PC-3 (cell line): Measurements from ENCODE around the gene SLC16A11.

Experiments used
- EZH2 ChIP-seq: fragments of 300-600 bp; sonication (generic); IDR thresholded peaks from one replicate; pipeline ENCODE4 v1.6.1; 2017; ENCODE audit warnings: antibody characterized with exemption, mild to moderate bottlenecking, low read length; ENCODE audit not compliant: unreplicated experiment
- EZH2phosphoT487 ChIP-seq: fragments of 300-600 bp; sonication (generic); IDR thresholded peaks from 2 replicates; pipeline ENCODE4 v1.6.1; 2018; ENCODE audit warnings: mild to moderate bottlenecking, antibody characterized with exemption, low read length, borderline replicate concordance
- TF ChIP-seq, protein P1 (sequence below): fragments of 300-600 bp; sonication (generic); conservative IDR thresholded peaks from 2 replicates; pipeline ENCODE4 v1.5.1; 2017; ENCODE audit warnings: antibody characterized with exemption, low read depth, mild to moderate bottlenecking, low read length

DNA sequence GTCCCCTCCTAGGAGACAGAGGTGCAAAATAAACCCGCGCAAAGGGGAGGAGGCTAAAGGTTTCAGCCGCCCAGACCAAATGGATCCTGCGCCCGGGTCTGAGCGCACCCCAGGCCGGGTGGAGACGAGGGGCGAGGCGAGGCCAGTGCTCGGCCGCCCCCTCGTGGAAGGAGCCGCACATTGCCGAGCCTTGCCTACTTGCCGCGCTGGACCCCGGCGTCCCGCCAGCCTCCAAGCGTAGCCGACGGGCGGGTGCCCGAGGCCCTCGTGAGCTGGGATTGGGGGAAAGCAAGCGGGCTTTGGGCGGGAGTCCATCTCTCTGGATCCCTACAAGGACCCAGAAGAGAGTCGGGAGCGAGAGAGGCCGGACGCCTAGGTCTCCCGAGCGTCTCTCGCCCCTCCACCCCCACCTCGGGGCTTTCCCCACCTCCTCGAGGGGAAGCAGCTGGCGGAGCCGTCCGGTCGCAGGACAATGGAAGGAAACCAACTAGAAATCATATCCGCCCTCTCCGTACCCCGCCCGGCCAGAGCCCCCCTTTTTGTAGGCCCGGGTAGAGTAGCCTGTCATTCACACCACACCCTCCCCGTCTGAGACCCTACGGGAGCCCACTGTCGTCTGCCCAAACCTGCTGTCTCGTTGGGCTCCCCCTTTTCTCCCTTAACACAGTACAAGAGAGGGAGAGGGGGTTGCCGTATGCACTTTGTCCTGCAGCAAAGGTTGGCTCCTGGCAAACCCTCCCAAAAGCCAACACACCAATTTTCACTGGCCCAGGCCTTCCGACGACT, 21.7 kb downstream of the SLC16A11 start:
- TF ChIP-seq, protein P1, sequence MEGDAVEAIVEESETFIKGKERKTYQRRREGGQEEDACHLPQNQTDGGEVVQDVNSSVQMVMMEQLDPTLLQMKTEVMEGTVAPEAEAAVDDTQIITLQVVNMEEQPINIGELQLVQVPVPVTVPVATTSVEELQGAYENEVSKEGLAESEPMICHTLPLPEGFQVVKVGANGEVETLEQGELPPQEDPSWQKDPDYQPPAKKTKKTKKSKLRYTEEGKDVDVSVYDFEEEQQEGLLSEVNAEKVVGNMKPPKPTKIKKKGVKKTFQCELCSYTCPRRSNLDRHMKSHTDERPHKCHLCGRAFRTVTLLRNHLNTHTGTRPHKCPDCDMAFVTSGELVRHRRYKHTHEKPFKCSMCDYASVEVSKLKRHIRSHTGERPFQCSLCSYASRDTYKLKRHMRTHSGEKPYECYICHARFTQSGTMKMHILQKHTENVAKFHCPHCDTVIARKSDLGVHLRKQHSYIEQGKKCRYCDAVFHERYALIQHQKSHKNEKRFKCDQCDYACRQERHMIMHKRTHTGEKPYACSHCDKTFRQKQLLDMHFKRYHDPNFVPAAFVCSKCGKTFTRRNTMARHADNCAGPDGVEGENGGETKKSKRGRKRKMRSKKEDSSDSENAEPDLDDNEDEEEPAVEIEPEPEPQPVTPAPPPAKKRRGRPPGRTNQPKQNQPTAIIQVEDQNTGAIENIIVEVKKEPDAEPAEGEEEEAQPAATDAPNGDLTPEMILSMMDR = peak; percentile 79
- no peak for TF ChIP-seq EZH2
- TF ChIP-seq EZH2phosphoT487 = no peak
